ENCODE data around the gene MSRB1. TPM values are rescaled to one million over a fixed set of nuclear protein-coding genes. Genes with fewer than 3 reads are reported as not detected.

MSRB1 gene
- total RNA-seq, 1 donor from 2014 or later: 29.8 TPM

DNA sequence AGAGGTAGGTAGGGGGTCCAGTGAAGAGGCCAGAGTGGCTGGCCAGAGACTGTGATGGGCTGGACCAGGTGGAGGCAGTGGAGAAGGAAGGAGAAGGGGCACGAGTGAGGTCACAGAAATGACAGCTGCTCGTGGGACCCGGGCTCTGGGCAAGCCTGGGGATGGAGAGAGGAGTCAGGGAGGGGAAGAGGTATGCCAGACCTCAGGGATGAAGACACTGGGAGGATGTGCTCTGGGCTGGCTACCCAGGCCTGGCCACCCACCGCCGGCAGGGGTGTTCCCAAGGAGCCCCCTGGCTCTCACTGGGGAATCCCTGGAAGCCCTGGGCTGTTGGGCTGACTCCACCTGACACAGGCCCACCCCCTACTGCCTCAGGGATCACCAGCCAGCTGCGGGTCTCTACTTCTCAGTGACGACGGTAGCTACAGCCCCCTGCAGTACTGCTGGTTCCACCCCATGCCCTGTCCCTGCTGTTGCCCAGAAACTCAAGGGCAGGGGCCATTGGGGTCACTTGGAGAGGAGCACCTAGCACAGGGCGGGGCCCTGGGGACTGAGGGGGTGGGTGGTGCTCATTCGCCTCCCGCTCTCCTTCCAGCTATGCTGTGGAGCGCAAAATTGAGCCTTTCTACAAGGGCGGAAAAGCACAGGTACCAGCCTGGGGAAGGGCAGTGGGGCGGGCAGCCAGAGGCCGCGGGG lies 30.6 kb upstream of the MSRB1 start:
- H3K27me3 Mint-ChIP-seq (ENCODE audit: low read depth): peaks cover 12% of the 10 kb centered on the region
- H3K9me3 Mint-ChIP-seq: no peaks in the 10 kb centered on the region
- no peak for DNase-seq (ENCODE audit: low read depth, low spot score)
- TF ChIP-seq, protein P1, sequence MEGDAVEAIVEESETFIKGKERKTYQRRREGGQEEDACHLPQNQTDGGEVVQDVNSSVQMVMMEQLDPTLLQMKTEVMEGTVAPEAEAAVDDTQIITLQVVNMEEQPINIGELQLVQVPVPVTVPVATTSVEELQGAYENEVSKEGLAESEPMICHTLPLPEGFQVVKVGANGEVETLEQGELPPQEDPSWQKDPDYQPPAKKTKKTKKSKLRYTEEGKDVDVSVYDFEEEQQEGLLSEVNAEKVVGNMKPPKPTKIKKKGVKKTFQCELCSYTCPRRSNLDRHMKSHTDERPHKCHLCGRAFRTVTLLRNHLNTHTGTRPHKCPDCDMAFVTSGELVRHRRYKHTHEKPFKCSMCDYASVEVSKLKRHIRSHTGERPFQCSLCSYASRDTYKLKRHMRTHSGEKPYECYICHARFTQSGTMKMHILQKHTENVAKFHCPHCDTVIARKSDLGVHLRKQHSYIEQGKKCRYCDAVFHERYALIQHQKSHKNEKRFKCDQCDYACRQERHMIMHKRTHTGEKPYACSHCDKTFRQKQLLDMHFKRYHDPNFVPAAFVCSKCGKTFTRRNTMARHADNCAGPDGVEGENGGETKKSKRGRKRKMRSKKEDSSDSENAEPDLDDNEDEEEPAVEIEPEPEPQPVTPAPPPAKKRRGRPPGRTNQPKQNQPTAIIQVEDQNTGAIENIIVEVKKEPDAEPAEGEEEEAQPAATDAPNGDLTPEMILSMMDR (conservative IDR thresholded peaks at IDR 0.05): no peak
- no peak overlapping the region for H3K27ac Mint-ChIP-seq (ENCODE audit: unreplicated experiment)
- H3K4me1 Mint-ChIP-seq: peaks cover 18% of the 10 kb centered on the region
- no peaks in the 10 kb centered on the region for H3K36me3 Mint-ChIP-seq (ENCODE audit: low read depth)
- peak overlapping the region; percentile 97 for H3K4me3 Mint-ChIP-seq

DNA sequence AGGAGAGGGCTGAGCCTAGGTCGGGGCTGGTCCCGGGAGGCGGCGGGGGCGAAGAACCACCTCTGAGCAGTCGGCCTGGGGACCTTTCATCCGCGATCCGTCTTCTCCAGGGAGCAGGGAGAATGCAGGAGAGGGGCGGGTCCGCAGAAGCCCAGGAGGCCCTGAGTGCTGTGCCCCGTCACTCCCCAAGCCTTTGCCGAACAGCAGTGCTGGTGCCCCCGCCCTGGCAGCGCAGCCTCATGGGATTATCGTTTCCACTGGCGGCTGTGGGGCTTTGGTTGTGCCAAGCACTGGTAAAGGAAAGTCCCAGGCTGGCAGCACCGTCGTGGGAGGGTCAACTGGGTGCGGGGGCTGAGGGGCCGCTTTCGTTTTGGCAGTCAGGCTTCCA lies 29.5 kb upstream of the MSRB1 start:
- Mint-ChIP-seq H3K4me1 (peaks cover 18% of the 10 kb centered on the region), H3K27ac (ENCODE audit: unreplicated experiment) (peak overlapping the region; percentile 35), H3K36me3 (ENCODE audit: low read depth) (no peaks in the 10 kb centered on the region), H3K27me3 (ENCODE audit: low read depth) (peaks cover 6% of the 10 kb centered on the region), H3K9me3 (no peaks in the 10 kb centered on the region), H3K4me3 (peak overlapping the region; percentile 97)
- TF ChIP-seq, protein P1 (conservative IDR thresholded peaks at IDR 0.05): no peak
- DNase-seq (ENCODE audit: low read depth, low spot score): no peak

DNA sequence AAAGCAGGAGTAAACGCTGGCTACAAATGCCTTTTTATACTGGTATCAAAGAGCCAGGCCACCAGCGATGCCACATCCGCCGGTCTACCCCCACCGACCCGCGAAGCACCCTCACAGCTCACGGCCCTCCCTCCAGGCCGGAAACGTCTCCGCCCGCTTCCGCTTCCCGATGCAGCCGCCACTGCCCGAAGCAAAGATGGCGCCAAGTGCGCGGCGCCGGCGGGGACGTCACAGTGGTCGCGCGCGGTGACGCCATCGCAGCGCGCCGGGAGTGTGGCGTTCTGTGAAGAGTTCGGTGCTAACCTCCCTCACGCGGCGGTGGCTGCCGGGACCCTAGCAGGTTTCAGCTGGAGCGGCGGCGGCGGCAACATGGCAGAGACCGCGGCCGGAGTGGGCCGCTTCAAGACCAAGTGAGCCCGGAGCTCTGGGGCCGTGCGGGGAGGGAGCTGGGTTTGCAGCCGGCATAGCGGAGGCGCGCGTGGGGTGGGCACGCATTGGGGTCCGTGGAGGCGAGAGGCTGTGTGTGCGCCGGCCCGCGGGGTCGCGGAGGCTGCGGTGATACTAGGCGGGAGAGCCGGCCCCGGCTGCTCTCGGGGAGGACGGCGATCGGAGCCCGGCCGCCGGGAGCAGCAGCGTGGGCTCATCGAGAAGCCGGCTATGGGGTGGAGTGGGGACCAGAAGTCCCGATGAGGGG lies 28.9 kb upstream of the MSRB1 start, which contains the start of gene TBL3:
TBL3 (plus strand) TSS at position 258 of the 694 bp plus-strand sequence; CDS start at position 370, 112 bp downstream.
- no peaks in the 10 kb centered on the region for H3K36me3 Mint-ChIP-seq (ENCODE audit: low read depth)
- TF ChIP-seq, protein P1 (conservative IDR thresholded peaks at IDR 0.05): no peak
- peaks cover 18% of the 10 kb centered on the region for H3K4me1 Mint-ChIP-seq
- H3K4me3 Mint-ChIP-seq: peak within 1 kb of the TSS; percentile 97
- peak within 1 kb of the TSS; percentile 97 for H3K27ac Mint-ChIP-seq (ENCODE audit: unreplicated experiment)
- peaks cover 5% of the 10 kb centered on the region for H3K27me3 Mint-ChIP-seq (ENCODE audit: low read depth)
- no peaks in the 10 kb centered on the region for H3K9me3 Mint-ChIP-seq
- DNase-seq (ENCODE audit: low read depth, low spot score): peak; percentile 89

DNA sequence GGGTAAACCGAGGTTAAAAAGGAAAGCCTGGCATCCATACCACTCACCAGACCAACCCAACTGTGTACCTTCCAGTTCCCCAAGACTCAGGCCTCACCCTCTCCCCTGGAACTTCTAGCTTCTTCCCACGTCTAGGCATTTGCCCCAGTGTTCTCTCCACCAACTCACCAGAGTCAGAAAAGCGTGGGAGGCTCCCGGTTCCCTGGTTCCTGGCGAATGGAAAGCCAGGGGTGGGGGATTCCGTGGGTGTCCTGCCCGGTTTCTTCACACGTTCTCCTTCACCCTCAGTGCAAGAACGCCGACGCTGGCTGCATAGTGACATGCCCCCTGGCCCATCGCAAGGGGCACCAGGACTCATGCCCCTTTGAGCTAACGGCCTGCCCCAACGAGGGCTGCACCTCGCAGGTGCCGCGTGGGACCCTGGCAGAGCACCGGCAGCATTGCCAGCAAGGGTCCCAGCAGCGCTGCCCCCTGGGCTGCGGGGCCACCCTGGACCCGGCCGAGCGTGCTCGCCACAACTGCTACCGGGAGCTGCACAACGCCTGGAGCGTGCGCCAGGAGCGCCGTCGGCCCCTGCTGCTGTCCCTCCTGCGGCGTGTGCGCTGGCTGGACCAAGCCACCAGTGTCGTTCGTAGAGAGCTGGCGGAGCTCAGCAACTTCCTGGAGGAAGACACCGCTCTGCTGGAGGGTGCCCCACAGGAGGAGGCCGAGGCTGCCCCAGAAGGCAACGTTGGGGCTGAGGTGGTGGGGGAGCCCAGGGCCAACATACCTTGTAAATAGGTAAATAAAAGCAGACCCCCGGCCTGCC lies 25.4 kb upstream of the MSRB1 start:
- peak overlapping the region; percentile 79 for H3K4me3 Mint-ChIP-seq
- peaks cover 10% of the 10 kb centered on the region for H3K27me3 Mint-ChIP-seq (ENCODE audit: low read depth)
- DNase-seq (ENCODE audit: low read depth, low spot score): no peak
- no peak overlapping the region for H3K27ac Mint-ChIP-seq (ENCODE audit: unreplicated experiment)
- no peaks in the 10 kb centered on the region for H3K9me3 Mint-ChIP-seq
- TF ChIP-seq, protein P1 (conservative IDR thresholded peaks at IDR 0.05): no peak
- H3K4me1 Mint-ChIP-seq: peaks cover 32% of the 10 kb centered on the region
- peaks cover 13% of the 10 kb centered on the region for H3K36me3 Mint-ChIP-seq (ENCODE audit: low read depth)

DNA sequence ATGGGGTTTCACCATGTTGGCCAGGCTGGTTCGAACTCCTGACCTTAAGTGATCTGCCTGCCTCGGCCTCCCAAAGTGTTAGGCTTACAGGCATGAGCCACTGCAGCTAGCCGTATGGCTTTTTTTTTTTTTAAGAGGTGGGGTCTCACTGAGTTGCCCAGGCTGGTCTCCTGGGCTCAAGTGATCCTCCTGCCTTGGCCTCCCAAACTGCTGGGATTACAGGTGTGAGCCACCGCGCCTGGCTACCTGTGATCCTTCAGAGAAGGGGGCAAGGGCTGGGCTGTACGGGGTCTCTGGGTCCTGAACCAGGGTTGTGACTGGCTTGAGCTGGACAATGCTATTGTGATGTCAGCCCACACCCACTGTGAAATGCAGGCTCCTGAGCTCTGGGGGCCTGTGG lies 23.5 kb upstream of the MSRB1 start, which contains the start of gene RNF151:
RNF151 (plus strand) TSS at position 397 of the 400 bp plus-strand sequence. CDS start 26 bp downstream, outside the sequence.
- Mint-ChIP-seq H3K4me1 (peaks cover 34% of the 10 kb centered on the region), H3K36me3 (ENCODE audit: low read depth) (peaks cover 24% of the 10 kb centered on the region), H3K27me3 (ENCODE audit: low read depth) (peaks cover 5% of the 10 kb centered on the region), H3K9me3 (no peaks in the 10 kb centered on the region), H3K27ac (ENCODE audit: unreplicated experiment) (no peak within 1 kb of the TSS), H3K4me3 (peak within 1 kb of the TSS; percentile 92)
- no peak for DNase-seq (ENCODE audit: low read depth, low spot score)
- TF ChIP-seq, protein P1 (conservative IDR thresholded peaks at IDR 0.05): no peak
